ENCODE measurements around the gene ZBTB7C. TPM values are rescaled to one million over a fixed set of nuclear protein-coding genes. Genes with fewer than 3 reads are reported as not detected.

ZBTB7C gene
- polyA plus RNA-seq, 1 donor (not counting 4 experiments of a cell fraction or from before 2014, with no cell fraction given): 0.58 TPM

GRCh38 chr18:48034651-48035555 is 374.3 kb downstream of the ZBTB7C start:
- no peak for TF ChIP-seq EZH2 (IDR thresholded peaks at IDR 0.05; ENCODE audit: low read length)
- no peak for TF ChIP-seq CTCF (optimal IDR thresholded peaks at IDR 0.05 in 1 of 3, IDR thresholded peaks at IDR 0.05 in 1 of 3, conservative IDR thresholded peaks at IDR 0.05 in 1 of 3; ENCODE audit: extremely low read depth in 1 of 3, insufficient read depth in 2 of 3, low read length in 3 of 3)
- no peak overlapping the region for H3K27ac ChIP-seq (ENCODE audit: control insufficient read depth, insufficient read depth, low read length)

DNA sequence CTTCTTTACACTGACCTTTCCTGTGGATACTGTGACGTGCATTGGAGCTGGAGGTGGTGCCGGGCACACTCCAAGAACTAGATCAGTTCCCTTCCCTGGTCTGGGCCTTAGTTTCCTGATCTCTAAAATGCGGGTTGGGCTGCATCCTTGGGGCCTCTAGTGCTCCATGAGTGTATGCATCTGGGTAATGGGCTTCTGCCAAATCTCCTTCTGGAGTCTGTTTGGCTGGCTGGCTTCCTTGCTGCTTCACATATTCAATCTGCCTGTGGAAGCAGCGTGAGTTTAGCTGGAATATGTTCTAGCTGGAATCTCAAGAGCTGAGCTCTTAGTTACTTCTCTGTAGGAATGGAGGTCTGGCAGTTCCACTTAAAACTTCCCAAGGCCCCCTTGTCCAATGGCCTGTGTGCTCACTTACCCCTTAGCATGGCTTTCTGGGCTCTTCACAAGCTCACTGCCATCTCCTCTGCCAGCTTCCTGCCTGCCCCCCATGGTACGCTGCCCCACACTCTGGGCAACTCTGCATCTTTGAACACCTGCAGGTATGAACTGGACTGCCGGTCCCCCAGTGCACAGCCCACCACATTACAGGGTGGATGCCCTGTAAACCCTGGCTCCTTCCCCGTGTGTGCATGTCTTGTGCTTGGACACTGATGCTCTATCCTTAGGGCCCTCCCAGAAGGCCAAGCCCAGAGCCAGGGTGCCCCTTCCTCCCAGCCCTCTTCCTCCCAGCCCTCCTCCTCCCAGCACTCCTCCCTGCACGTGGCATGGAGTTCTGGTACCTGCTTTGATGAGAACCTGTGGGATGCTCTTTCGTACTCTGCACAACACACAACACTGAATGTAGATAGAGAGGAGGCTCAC is 375.2 kb downstream of the ZBTB7C start:
- DNase-seq (ENCODE audit: low read depth, low spot score) (no peak), FAIRE-seq (no peak)
- no peak for TF ChIP-seq EZH2 (IDR thresholded peaks at IDR 0.05; ENCODE audit: low read length)
- TF ChIP-seq CTCF (optimal IDR thresholded peaks at IDR 0.05 in 1 of 3, IDR thresholded peaks at IDR 0.05 in 1 of 3, conservative IDR thresholded peaks at IDR 0.05 in 1 of 3; ENCODE audit: extremely low read depth in 1 of 3, insufficient read depth in 2 of 3, low read length in 3 of 3): no peak
- H3K27ac ChIP-seq (ENCODE audit: control insufficient read depth, insufficient read depth, low read length): no peak overlapping the region
- dilution Hi-C loops (cut with MboI; ENCODE audit: extremely low pct_ligation_motif_present, low sequenced_read_pairs): no loop called here
- H3K79me2 ChIP-seq (ENCODE audit: control insufficient read depth, insufficient read depth, low read length): no peaks in the 10 kb centered on the region
- no peak overlapping the region for H2AFZ ChIP-seq (ENCODE audit: control insufficient read depth, low read length)
- no peaks in the 10 kb centered on the region for H3K9me1 ChIP-seq (ENCODE audit: control insufficient read depth, extremely low read depth, insufficient read depth, low read length)
- H3K9ac ChIP-seq (ENCODE audit: control insufficient read depth, extremely low read depth, insufficient read depth, low read length): no peak overlapping the region
- H3K4me1 ChIP-seq (ENCODE audit: control insufficient read depth, extremely low read depth, insufficient read depth, low read length): peaks cover 3% of the 10 kb centered on the region
- no peaks in the 10 kb centered on the region for H3K9me3 ChIP-seq (ENCODE audit: control insufficient read depth, low read depth, low read length)
- no peaks in the 10 kb centered on the region for H3K27me3 ChIP-seq (ENCODE audit: control insufficient read depth, extremely low read depth, insufficient read depth, low read length)
- no peaks in the 10 kb centered on the region for H4K20me1 ChIP-seq (ENCODE audit: control insufficient read depth, extremely low read depth, insufficient read depth, low read length)
- H3K4me3 ChIP-seq (ENCODE audit: control insufficient read depth in 2 of 3, extremely low read depth in 1 of 3, insufficient read depth in 2 of 3, low read depth in 1 of 3, low read length in 3 of 3): no peak overlapping the region
- no peak overlapping the region for H3K4me2 ChIP-seq (ENCODE audit: control insufficient read depth, extremely low read depth, insufficient read depth, low read depth, low read length)
- no peaks in the 10 kb centered on the region for H3K36me3 ChIP-seq (ENCODE audit: control insufficient read depth in 2 of 2, extremely low read depth in 1 of 2, insufficient read depth in 2 of 2, low read length in 2 of 2)

More at GRCh38 chr18:48034651-48035555, 374.3 kb downstream of the ZBTB7C start:
- Histone ChIP-seq H3K4me2 (ENCODE audit: control insufficient read depth, extremely low read depth, insufficient read depth, low read depth, low read length) (no peak overlapping the region), H4K20me1 (ENCODE audit: control insufficient read depth, extremely low read depth, insufficient read depth, low read length) (no peaks in the 10 kb centered on the region), H3K4me1 (ENCODE audit: control insufficient read depth, extremely low read depth, insufficient read depth, low read length) (peaks cover 3% of the 10 kb centered on the region), H3K79me2 (ENCODE audit: control insufficient read depth, insufficient read depth, low read length) (no peaks in the 10 kb centered on the region), H3K9me3 (ENCODE audit: control insufficient read depth, low read depth, low read length) (no peaks in the 10 kb centered on the region), H3K4me3 (ENCODE audit: control insufficient read depth in 2 of 3, extremely low read depth in 1 of 3, insufficient read depth in 2 of 3, low read depth in 1 of 3, low read length in 3 of 3) (no peak overlapping the region), H3K36me3 (ENCODE audit: control insufficient read depth in 2 of 2, extremely low read depth in 1 of 2, insufficient read depth in 2 of 2, low read length in 2 of 2) (no peaks in the 10 kb centered on the region), H3K9me1 (ENCODE audit: control insufficient read depth, extremely low read depth, insufficient read depth, low read length) (no peaks in the 10 kb centered on the region), H2AFZ (ENCODE audit: control insufficient read depth, low read length) (no peak overlapping the region), H3K9ac (ENCODE audit: control insufficient read depth, extremely low read depth, insufficient read depth, low read length) (no peak overlapping the region), H3K27me3 (ENCODE audit: control insufficient read depth, extremely low read depth, insufficient read depth, low read length) (no peaks in the 10 kb centered on the region)
- dilution Hi-C loops (cut with MboI; ENCODE audit: extremely low pct_ligation_motif_present, low sequenced_read_pairs): no loop called here
- FAIRE-seq (no peak), DNase-seq (ENCODE audit: low read depth, low spot score) (no peak)
